Activated CD4-positive, alpha-beta T cell treated with anti-CD3 and anti-CD28 coated beads for 36 hours (primary cell): ENCODE measurements around the gene POU2F3. TPM values are rescaled to one million over a fixed set of nuclear protein-coding genes. Genes with fewer than 3 reads are reported as not detected.
A peak's percentile ranks its signal among the peaks of the same experiment; 100 is the strongest.

ENCODE experiments used
- ATAC-seq: fragments of 200-7000 bp; cut with Tn5 transposase; one replicate; pipeline ENCODE4 v1.10.0; 2021; ENCODE audit warnings: mild to moderate bottlenecking, moderate library complexity
- CTCF ChIA-PET: fragments of 350-600 bp; sonication (Branson Sonifier 250); formaldehyde crosslinking; loops from one replicate; lab custom pipeline; 2021; ENCODE audit warnings: antibody characterized with exemption; lab: Charles Lee
- POLR2A ChIA-PET: fragments of 350-600 bp; sonication (Branson Sonifier 250); formaldehyde crosslinking; loops from one replicate; lab custom pipeline; 2021; ENCODE audit warnings: antibody characterized with exemption, inconsistent platforms; lab: Charles Lee
- DNase-seq: peaks from one replicate; pipeline ENCODE4 v3.0.0-alpha.2; 2020
- H3K27ac Mint-ChIP-seq: one replicate; pipeline ENCODE4 v1.8.0; 2021; ENCODE audit warnings: mixed read lengths
- H3K27me3 Mint-ChIP-seq: one replicate; pipeline ENCODE4 v1.8.0; 2021; ENCODE audit warnings: mixed read lengths
- H3K36me3 Mint-ChIP-seq: one replicate; pipeline ENCODE4 v1.8.0; 2021; ENCODE audit warnings: low read depth, mixed read lengths
- H3K4me1 Mint-ChIP-seq: one replicate; pipeline ENCODE4 v1.8.0; 2021; ENCODE audit warnings: mixed read lengths
- H3K4me3 Mint-ChIP-seq: one replicate; pipeline ENCODE4 v1.8.0; 2021; ENCODE audit warnings: mild to moderate bottlenecking, moderate library complexity, mixed read lengths
- H3K9me3 Mint-ChIP-seq: one replicate; pipeline ENCODE4 v1.8.0; 2021; ENCODE audit warnings: low read depth, mixed read lengths
- intact Hi-C, 2 experiments: fragments of 100-400 bp; cut with DNase I in 1 of 2; cut with micrococcal nuclease in 1 of 2; formaldehyde crosslinking; loops; one replicate each; pipeline versions ENCODE4 v1.14.2 to v1.15.1; 2022 to 2024; cut with DNase I, micrococcal nuclease
- total RNA-seq, 2 experiments: library from RNA; stranded (reverse); gene quantifications; one replicate each; pipeline ENCODE4 v1.2.3, GENCODE V29; 2021

POU2F3 gene
- total RNA-seq, 2 experiments from 2014 or later = not detected

- ChIA-PET CTCF (interaction anchor here (1.2 to 1.3 kb wide), 2 partner anchors 39 to 92 kb away, joined by 4 to 5 read pairs; no protein-coding TSS in a partner anchor), POLR2A (no interaction called here)
- Mint-ChIP-seq H3K27ac (peak overlapping the region; percentile 34), H3K27me3 (peaks cover 25% of the 10 kb centered on the region), H3K4me3 (peak overlapping the region; percentile 74), H3K4me1 (peaks cover 11% of the 10 kb centered on the region), H3K9me3 (no peaks in the 10 kb centered on the region), H3K36me3 (no peaks in the 10 kb centered on the region)
- intact Hi-C loops = no loop called here
- ATAC-seq (no peak), DNase-seq (no peak)
Observed at GRCh38 chr11:120211522-120212258, 28.2 kb upstream of the POU2F3 start.

GRCh38 chr11:120212259-120212878 lies 27.6 kb upstream of the POU2F3 start:
- POLR2A ChIA-PET = no interaction called here
- peaks cover 22% of the 10 kb centered on the region for H3K27me3 Mint-ChIP-seq
- DNase-seq (no peak), ATAC-seq (no peak)
- CTCF ChIA-PET = interaction anchor here (0.6 to 1.3 kb wide), 3 partner anchors 19 to 91 kb away, joined by 3 to 5 read pairs (median 4); no protein-coding TSS in a partner anchor
- no peaks in the 10 kb centered on the region for H3K9me3 Mint-ChIP-seq
- H3K36me3 Mint-ChIP-seq = no peaks in the 10 kb centered on the region
- H3K4me1 Mint-ChIP-seq = peaks cover 11% of the 10 kb centered on the region
- intact Hi-C loops = no loop called here
- no peak overlapping the region for H3K27ac Mint-ChIP-seq
- peak overlapping the region; percentile 34 for H3K4me3 Mint-ChIP-seq

- intact Hi-C loops = no loop called here
- ChIA-PET CTCF (interaction anchor here (0.6 to 1.3 kb wide), 7 partner anchors 10 to 90 kb away, joined by 3 to 5 read pairs (median 3); no protein-coding TSS in a partner anchor), POLR2A (no interaction called here)
- Mint-ChIP-seq H3K27me3 (peaks cover 16% of the 10 kb centered on the region), H3K4me1 (peaks cover 11% of the 10 kb centered on the region), H3K27ac (no peak overlapping the region), H3K4me3 (no peak overlapping the region), H3K9me3 (no peaks in the 10 kb centered on the region), H3K36me3 (no peaks in the 10 kb centered on the region)
- DNase-seq (no peak), ATAC-seq (no peak)
Observed at GRCh38 chr11:120212926-120213325, 27.0 kb upstream of the POU2F3 start.

GRCh38 chr11:120214581-120214980 lies 25.4 kb upstream of the POU2F3 start:
- H3K9me3 Mint-ChIP-seq = no peaks in the 10 kb centered on the region
- peaks cover 7% of the 10 kb centered on the region for H3K27me3 Mint-ChIP-seq
- intact Hi-C loops = no loop called here
- ATAC-seq (no peak), DNase-seq (no peak)
- peaks cover 11% of the 10 kb centered on the region for H3K4me1 Mint-ChIP-seq
- no peak overlapping the region for H3K27ac Mint-ChIP-seq
- ChIA-PET CTCF (interaction anchor here (1.0 to 1.1 kb wide), 2 partner anchors 16 to 100 kb away, joined by 3 to 5 read pairs; no protein-coding TSS in a partner anchor), POLR2A (no interaction called here)
- H3K36me3 Mint-ChIP-seq = no peaks in the 10 kb centered on the region
- H3K4me3 Mint-ChIP-seq = no peak overlapping the region

- DNase-seq = no peak
- H3K27ac Mint-ChIP-seq = no peak overlapping the region
- H3K4me1 Mint-ChIP-seq = peaks cover 5% of the 10 kb centered on the region
- H3K36me3 Mint-ChIP-seq = no peaks in the 10 kb centered on the region
- intact Hi-C loops = no loop called here
- ATAC-seq = no peak
- ChIA-PET POLR2A (no interaction called here), CTCF (no interaction called here)
- H3K4me3 Mint-ChIP-seq = no peak overlapping the region
- H3K9me3 Mint-ChIP-seq = no peaks in the 10 kb centered on the region
- H3K27me3 Mint-ChIP-seq = peaks cover 5% of the 10 kb centered on the region
Observed at GRCh38 chr11:120215634-120216033, 24.3 kb upstream of the POU2F3 start.

- DNase-seq (no peak), ATAC-seq (no peak)
- Mint-ChIP-seq H3K36me3 (no peaks in the 10 kb centered on the region), H3K4me3 (no peak overlapping the region), H3K4me1 (peaks cover 8% of the 10 kb centered on the region), H3K27ac (no peak overlapping the region), H3K27me3 (peaks cover 4% of the 10 kb centered on the region), H3K9me3 (no peaks in the 10 kb centered on the region)
- POLR2A ChIA-PET = no interaction called here
- intact Hi-C loops = no loop called here
- CTCF ChIA-PET = interaction anchor here (0.6 kb wide), 1 partner anchor 23 kb away, joined by 3 read pairs; no protein-coding TSS in a partner anchor
Observed at GRCh38 chr11:120216426-120217102, 23.4 kb upstream of the POU2F3 start.

- intact Hi-C loops = no loop called here
- no peak overlapping the region for H3K27ac Mint-ChIP-seq
- DNase-seq (no peak), ATAC-seq (no peak)
- CTCF ChIA-PET = interaction anchor here (0.6 kb wide), 1 partner anchor 24 kb away, joined by 3 read pairs; no protein-coding TSS in a partner anchor
- H3K36me3 Mint-ChIP-seq = no peaks in the 10 kb centered on the region
- POLR2A ChIA-PET = no interaction called here
- no peaks in the 10 kb centered on the region for H3K9me3 Mint-ChIP-seq
- H3K4me1 Mint-ChIP-seq = peaks cover 5% of the 10 kb centered on the region
- H3K27me3 Mint-ChIP-seq = no peaks in the 10 kb centered on the region
- no peak overlapping the region for H3K4me3 Mint-ChIP-seq
Observed at GRCh38 chr11:120217526-120217925, 22.4 kb upstream of the POU2F3 start.

GRCh38 chr11:120217941-120218694 lies 21.8 kb upstream of the POU2F3 start:
- H3K4me3 Mint-ChIP-seq = no peak overlapping the region
- intact Hi-C loops = no loop called here
- DNase-seq (no peak), ATAC-seq (no peak)
- CTCF ChIA-PET = interaction anchor here (0.6 kb wide), 1 partner anchor 10 kb away, joined by 3 read pairs; no protein-coding TSS in a partner anchor
- H3K9me3 Mint-ChIP-seq = no peaks in the 10 kb centered on the region
- H3K4me1 Mint-ChIP-seq = peaks cover 5% of the 10 kb centered on the region
- no peaks in the 10 kb centered on the region for H3K36me3 Mint-ChIP-seq
- POLR2A ChIA-PET = no interaction called here
- no peak overlapping the region for H3K27ac Mint-ChIP-seq
- H3K27me3 Mint-ChIP-seq = no peaks in the 10 kb centered on the region

- Mint-ChIP-seq H3K4me3 (no peak overlapping the region), H3K9me3 (no peaks in the 10 kb centered on the region), H3K4me1 (peaks cover 5% of the 10 kb centered on the region), H3K27me3 (peaks cover under 1% of the 10 kb centered on the region), H3K27ac (no peak overlapping the region), H3K36me3 (no peaks in the 10 kb centered on the region)
- ChIA-PET CTCF (interaction anchor here (0.6 to 1.6 kb wide), 2 partner anchors 10 to 85 kb away, joined by 3 to 5 read pairs; no protein-coding TSS in a partner anchor), POLR2A (no interaction called here)
- intact Hi-C loops = no loop called here
- DNase-seq (no peak), ATAC-seq (no peak)
Observed at GRCh38 chr11:120218695-120219033, 21.3 kb upstream of the POU2F3 start.

GRCh38 chr11:120219232-120219937 lies 20.6 kb upstream of the POU2F3 start:
- no peak overlapping the region for H3K4me3 Mint-ChIP-seq
- intact Hi-C loops = no loop called here
- no peak overlapping the region for H3K27ac Mint-ChIP-seq
- no peak for DNase-seq
- no peak for ATAC-seq
- H3K9me3 Mint-ChIP-seq = no peaks in the 10 kb centered on the region
- H3K36me3 Mint-ChIP-seq = no peaks in the 10 kb centered on the region
- ChIA-PET POLR2A (no interaction called here), CTCF (interaction anchor here (1.6 kb wide), 1 partner anchor 84 kb away, joined by 5 read pairs; no protein-coding TSS in a partner anchor)
- peaks cover 5% of the 10 kb centered on the region for H3K4me1 Mint-ChIP-seq
- H3K27me3 Mint-ChIP-seq = peaks cover 2% of the 10 kb centered on the region
